HG02884 (cell line): ENCODE measurements around the gene USF3.

Source experiments
- ATAC-seq: cut with Tn5 transposase; IDR thresholded peaks from one replicate; pipeline ENCODE4 v1.9.1; 2021; ENCODE audit warnings: mild to moderate bottlenecking, moderate library complexity; ENCODE audit not compliant: unreplicated experiment

Gene USF3

DNA sequence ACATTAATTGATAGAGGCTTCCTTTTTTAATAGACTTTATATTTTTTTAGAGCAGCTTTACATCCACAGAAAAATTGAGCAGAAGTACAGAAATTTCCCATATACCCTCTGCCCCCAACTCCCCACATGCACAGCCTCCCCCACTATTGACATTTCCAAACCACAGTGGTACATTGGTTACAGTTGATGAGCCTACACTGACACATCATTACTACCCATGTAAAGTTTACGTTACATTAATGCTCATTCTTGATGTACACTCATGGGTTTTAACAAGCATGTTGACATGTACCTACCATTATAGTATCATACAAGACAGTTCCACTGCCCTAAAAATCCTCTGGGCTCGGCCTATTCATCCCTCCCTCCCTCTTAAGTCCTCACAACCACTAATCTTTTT, 78.7 kb downstream of the USF3 start:
- ATAC-seq: no peak

DNA sequence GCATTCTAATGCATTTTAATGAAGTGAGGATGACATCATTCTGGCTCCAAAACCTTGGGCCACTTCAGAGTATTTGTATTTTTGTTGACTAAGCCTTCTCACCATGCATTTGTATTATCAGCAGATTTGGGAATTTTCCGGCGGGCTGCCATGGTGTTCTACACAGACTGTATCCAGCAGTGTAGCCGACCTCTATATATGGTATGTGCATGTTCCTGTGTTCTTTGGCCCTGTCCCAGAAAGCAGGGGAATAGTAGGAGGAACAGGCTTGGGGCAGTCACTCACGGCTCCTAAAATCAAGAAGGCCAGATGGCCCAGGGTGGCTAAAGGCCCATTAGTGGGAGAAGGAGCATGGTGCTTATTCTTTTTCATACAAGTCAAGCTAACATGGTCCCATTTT, 80.5 kb downstream of the USF3 start:
- no peak for ATAC-seq

DNA sequence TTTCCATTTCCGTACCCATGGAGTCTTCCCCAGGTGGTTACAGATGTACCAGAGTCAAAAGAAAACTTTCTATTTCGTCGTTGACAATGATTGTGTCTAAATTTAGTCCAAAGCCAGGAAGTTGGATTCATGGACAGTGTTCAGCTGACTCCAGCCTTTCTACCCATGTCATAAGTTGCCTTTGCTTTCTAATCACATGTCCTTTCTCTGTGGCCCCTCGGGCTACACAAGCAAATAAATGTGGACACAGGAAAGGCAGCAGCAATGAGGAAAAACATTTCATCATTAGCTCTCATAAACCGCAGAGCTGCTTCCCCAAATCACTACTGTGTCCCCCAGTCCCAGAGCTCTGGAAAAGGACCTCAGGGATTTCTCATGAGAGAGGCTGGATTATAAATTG, 82.0 kb downstream of the USF3 start:
- ATAC-seq: no peak

DNA sequence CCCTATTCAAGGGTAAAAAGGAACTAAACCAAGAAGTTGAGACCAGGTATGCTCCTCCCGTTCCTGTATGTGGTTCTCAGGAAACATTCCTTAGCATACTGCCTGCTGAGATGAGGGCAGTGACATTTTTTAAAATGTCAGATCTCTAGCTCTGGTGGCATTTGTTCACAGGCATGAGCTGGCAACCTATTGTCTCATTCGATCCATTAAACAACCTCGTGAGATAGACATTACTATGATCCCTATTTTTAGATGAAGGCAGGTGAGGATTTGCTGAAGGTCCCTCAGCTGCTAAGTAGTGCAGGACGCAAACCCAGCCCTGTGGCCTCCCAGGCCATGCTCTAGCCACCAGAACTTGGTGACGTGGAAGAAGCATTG, 89.2 kb downstream of the USF3 start:
- no peak for ATAC-seq

DNA sequence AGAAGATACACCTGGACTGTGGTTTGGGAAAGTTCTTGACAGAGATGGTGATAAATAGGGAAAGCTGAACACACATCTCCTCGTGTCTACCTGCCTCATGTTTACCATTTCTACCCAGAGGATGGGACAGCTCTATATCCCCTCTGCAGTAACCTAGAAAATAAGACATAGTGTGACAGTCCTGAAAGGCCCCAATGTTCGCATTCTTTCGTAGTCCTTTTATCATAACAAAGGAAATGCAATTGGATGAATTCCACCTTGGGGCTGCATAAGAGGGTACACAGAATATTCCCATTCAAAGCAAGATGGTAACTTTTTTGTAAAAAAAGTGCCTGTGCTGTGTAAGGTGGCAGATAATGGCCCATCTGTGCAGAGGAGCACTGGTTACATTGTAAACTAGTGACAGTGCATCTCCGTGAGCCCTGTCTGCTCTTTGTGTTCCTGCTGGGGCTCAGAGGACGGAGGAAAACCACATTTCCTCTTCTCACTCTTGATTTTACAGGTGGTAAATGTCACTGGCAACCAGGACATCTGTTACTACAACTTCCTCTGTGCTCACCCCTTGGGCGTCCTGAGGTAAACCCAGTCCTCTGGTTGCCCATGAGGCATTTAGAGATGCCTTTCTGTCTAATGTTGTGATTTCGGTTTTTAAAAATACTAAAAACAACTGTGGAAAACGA, 89.8 kb downstream of the USF3 start:
- ATAC-seq: peak; percentile 99

DNA sequence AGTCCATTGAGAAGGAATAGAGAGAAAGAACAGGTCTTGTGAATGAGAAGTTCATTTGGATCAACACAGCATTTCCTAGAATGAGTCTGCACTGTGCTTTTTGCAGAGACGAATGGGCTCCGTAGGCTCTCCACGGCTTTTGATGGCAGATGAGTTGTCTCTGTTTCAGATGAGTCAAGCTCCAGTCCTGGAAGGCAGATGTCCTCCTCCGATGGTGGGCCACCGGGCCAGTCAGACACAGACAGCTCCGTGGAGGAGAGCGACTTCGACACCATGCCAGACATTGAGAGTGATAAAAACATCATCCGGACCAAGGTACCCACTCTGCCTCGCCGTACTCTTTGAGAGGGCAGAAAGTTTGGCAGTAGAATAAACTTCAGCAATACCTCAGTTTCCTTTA, 93.6 kb downstream of the USF3 start:
- no peak for ATAC-seq

DNA sequence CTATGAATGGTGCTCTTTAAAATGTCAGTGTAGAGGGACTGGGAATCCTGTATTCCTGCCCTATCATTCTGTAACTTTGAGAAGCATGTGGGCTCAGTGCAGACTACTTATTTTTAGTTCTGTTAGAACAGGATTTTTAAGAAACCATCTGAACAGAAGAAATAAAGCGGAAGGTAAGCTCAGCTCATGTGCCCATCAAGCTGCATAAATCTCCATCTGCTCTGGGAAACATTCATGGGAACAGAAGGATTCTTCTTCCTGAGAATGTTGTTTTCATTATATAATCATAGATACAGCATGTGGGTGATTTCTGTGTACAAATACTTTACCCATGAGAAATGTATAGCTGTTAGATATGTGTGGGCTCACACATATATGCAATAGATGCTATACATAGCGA, 94.2 kb downstream of the USF3 start:
- ATAC-seq: no peak

DNA sequence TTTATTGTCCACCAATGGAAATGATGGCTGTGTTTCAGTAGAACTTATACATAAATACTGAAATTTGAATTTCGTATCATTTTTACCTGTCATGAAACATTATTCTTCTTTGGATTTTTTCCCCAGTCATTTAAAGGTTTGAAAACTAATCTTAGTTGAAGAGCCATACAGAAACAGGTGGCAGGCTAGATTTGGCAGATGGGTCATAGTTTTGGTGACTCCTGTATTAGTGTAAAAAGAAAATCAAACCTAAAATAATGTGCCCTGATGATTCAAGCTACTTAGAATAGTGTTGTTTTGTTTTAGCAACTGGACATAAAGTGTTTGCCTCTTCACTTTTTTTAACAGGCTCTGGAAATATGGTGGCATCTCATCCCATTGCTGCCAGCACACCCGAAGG, 95.2 kb downstream of the USF3 start:
- ATAC-seq: no peak

DNA sequence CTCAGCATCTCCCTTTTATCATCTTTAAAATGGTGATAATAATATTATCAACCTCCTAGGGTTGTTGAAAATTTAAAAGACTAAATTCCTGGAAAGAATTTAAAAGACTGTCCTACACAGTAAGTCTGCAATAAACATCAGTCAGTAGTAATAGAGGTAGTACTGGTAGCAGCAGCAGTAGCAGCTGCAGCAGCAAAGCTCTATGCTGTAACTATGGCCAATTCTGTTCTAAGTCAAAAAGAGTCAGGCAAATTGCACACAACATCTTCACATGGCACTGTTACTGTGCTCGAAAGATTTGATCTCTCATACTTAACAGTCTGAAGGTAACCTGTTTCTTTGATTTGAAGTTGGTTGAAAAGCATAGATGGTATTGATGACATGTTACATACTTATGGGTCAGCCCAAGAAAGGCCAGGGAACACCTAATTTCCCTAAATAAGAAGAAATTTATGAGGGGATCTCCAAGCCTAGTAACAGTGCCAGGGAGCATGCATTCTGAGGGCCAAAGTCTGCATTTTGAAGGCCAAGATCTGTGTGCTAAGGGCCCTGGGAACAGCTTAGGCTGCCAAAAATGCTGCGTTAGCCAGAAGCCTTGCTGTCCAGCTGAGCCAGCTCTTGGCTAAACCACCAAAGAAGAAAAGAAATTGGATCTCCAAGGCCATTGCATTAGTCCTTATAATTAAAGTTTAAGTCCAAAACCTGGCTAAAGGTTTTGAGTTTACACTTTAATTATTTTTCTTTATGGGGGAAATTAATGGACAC, 95.8 kb downstream of the USF3 start:
- no peak for ATAC-seq
